GM12878 (cell line): ENCODE data around the gene C1orf198. TPM values are rescaled to one million over a fixed set of nuclear protein-coding genes. Genes with fewer than 3 reads are reported as not detected.
"Not testable (repeated sequence)": the region's sequence is repeated elsewhere in the genome, so short reads cannot be mapped to it uniquely, and the experiment has no call there.

Experiments used
- ATAC-seq: fragments of 200-7000 bp; cut with Tn5 transposase; 3 replicates; pipeline ENCODE4 v1.9.1; 2020; ENCODE audit warnings: mild to moderate bottlenecking, moderate library complexity
- BruUV-seq: library from RNA; stranded (reverse); fragments of 400-500 nt; replicated peaks from 2 replicates; lab custom pipeline; 2021; lab: Mats Ljungman, UMichigan
- CTCF ChIA-PET: fragments of 300-600 bp; sonication (Branson Sonifier 250); formaldehyde crosslinking; extraction: SDS; loops from one replicate; lab custom pipeline; 2021; ENCODE audit warnings: inconsistent platforms; lab: Yijun Ruan, JAX
- POLR2A ChIA-PET: fragments of 350-600 bp; formaldehyde crosslinking; extraction: SDS; loops from one replicate; lab custom pipeline; 2021; ENCODE audit warnings: inconsistent platforms; lab: Charles Lee
- RAD21 ChIA-PET: fragments of 300-600 bp; sonication (Branson Sonifier 250); formaldehyde crosslinking; loops from one replicate; lab custom pipeline; 2023; ENCODE audit warnings: antibody characterized with exemption; ENCODE audit not compliant: unreplicated experiment; lab: Charles Lee
- SMC1A ChIA-PET: fragments of 300-600 bp; sonication (Branson Sonifier 250); formaldehyde crosslinking; loops from one replicate; lab custom pipeline; 2023; ENCODE audit not compliant: unreplicated experiment, uncharacterized antibody; lab: Charles Lee
- DNase-seq: peaks from one replicate; pipeline ENCODE4 v3.0.0-alpha.2; 2011; ENCODE audit warnings: low read depth, low spot score
- FAIRE-seq: peaks from 3 replicates; lab custom pipeline; 2011; peaks lifted over from hg19 to GRCh38; lab: Jason Lieb, UNC
- H2AFZ ChIP-seq: 2 replicates; pipeline ENCODE4 v1.6.0; 2011; ENCODE audit warnings: low read depth, low read length, control low read depth; ENCODE audit not compliant: control insufficient read depth
- H3K27ac ChIP-seq: 2 replicates; pipeline ENCODE4 v1.5.1; 2011; ENCODE audit warnings: control low read depth; ENCODE audit not compliant: control insufficient read depth, insufficient read depth
- H3K27me3 ChIP-seq, 2 experiments: replicated peaks in 1 of 2; 2 replicates each; pipeline versions ENCODE4 v1.6.0 to v1.6.1; 2011; ENCODE audit warnings: low read length in 1 of 2; ENCODE audit not compliant: control insufficient read depth in 2 of 2, insufficient read depth in 2 of 2
- H3K36me3 ChIP-seq, 2 experiments: 2 replicates each; pipeline ENCODE4 v1.5.1; 2011; ENCODE audit warnings: low read length in 1 of 2; ENCODE audit not compliant: control insufficient read depth in 2 of 2, insufficient read depth in 2 of 2
- H3K4me1 ChIP-seq: 2 replicates; pipeline ENCODE4 v1.6.1; 2011; ENCODE audit warnings: mild to moderate bottlenecking, low read length, moderate library complexity, mixed read lengths; ENCODE audit not compliant: control insufficient read depth, insufficient read depth
- H3K4me2 ChIP-seq: 2 replicates; pipeline ENCODE4 v1.6.0; 2011; ENCODE audit warnings: control low read depth; ENCODE audit not compliant: control insufficient read depth, insufficient read depth
- H3K4me3 ChIP-seq: fragments of 200-600 bp; sonication (generic); 2 replicates; pipeline ENCODE4 v1.5.1; 2016
- H3K79me2 ChIP-seq: 2 replicates; pipeline ENCODE4 v1.6.0; 2011; ENCODE audit warnings: low read length; ENCODE audit not compliant: control insufficient read depth, insufficient read depth
- H3K9ac ChIP-seq: 2 replicates; pipeline ENCODE4 v1.8.0; 2011; ENCODE audit warnings: low read length, control low read depth, mixed read lengths; ENCODE audit not compliant: control insufficient read depth, insufficient read depth
- H3K9me3 ChIP-seq: replicated peaks from 3 replicates; pipeline ENCODE4 v1.5.1; 2011; ENCODE audit warnings: mild to moderate bottlenecking, low read length; ENCODE audit not compliant: control insufficient read depth, insufficient read depth
- H4K20me1 ChIP-seq: 2 replicates; pipeline ENCODE4 v1.6.0; 2011; ENCODE audit not compliant: control insufficient read depth, insufficient read depth
- HDAC2 ChIP-seq: fragments of 200-600 bp; sonication (generic); IDR thresholded peaks from 2 replicates; pipeline ENCODE4 v1.6.1; 2017
- JUNB ChIP-seq: IDR thresholded peaks from 2 replicates; pipeline ENCODE4 v1.6.1; 2016; ENCODE audit warnings: antibody characterized with exemption, mild to moderate bottlenecking
- LARP7 ChIP-seq: fragments of 450-650 bp; IDR thresholded peaks from 2 replicates; pipeline ENCODE4 v1.6.1; 2017; ENCODE audit warnings: mild to moderate bottlenecking
- NFIC ChIP-seq: IDR thresholded peaks from 2 replicates; pipeline ENCODE4 v1.6.1; 2012; ENCODE audit warnings: low read depth, mild to moderate bottlenecking, inconsistent platforms, low read length, moderate library complexity
- NFXL1 ChIP-seq: fragments of 450-650 bp; IDR thresholded peaks from 2 replicates; pipeline ENCODE4 v1.6.1; 2017; ENCODE audit warnings: antibody characterized with exemption, mild to moderate bottlenecking, borderline replicate concordance
- NRF1 ChIP-seq: conservative IDR thresholded peaks from 2 replicates; pipeline ENCODE4 v1.6.1; 2011; ENCODE audit warnings: mild to moderate bottlenecking, low read depth, low read length, improper control_type of control experiment
- SMAD5 ChIP-seq: IDR thresholded peaks from 2 replicates; pipeline ENCODE4 v1.6.1; 2016; ENCODE audit warnings: antibody characterized with exemption, low read depth
- SMC3 ChIP-seq: IDR thresholded peaks from 2 replicates; pipeline ENCODE4 v1.6.1; 2011; ENCODE audit warnings: low read length, improper control_type of control experiment, borderline replicate concordance
- TAF1 ChIP-seq: IDR thresholded peaks from 2 replicates; pipeline ENCODE4 v1.6.1; 2011; ENCODE audit warnings: mild to moderate bottlenecking, low read depth, low read length, borderline replicate concordance
- TCF7 ChIP-seq: IDR thresholded peaks from 2 replicates; pipeline ENCODE4 v1.6.1; 2014; ENCODE audit warnings: antibody characterized with exemption, borderline replicate concordance
- ZNF24 ChIP-seq: fragments of 450-650 bp; IDR thresholded peaks from 2 replicates; pipeline ENCODE4 v1.6.1; 2017; ENCODE audit warnings: antibody characterized with exemption, mild to moderate bottlenecking
- ZNF592 ChIP-seq: fragments of 450-650 bp; IDR thresholded peaks from 2 replicates; pipeline ENCODE4 v1.6.1; 2017; ENCODE audit warnings: mild to moderate bottlenecking, moderate library complexity
- WGBS: methylation state at CpG from one replicate; pipeline ENCODE4 v1.1.6; 2016; ENCODE audit warnings: low lambda C conversion rate; ENCODE audit not compliant: insufficient replicate concordance, insufficient coverage; ENCODE audit errors: missing lambda C conversion rate; 5-methylcytosine and 5-hydroxymethylcytosine counted together
- in situ Hi-C: fragments of 300-500 bp; cut with MboI; formaldehyde crosslinking; loops from 9 replicates; pipeline ENCODE4 v1.14.3; 2018; ENCODE audit warnings: mixed read lengths
- intact Hi-C: fragments of 100-400 bp; cut with micrococcal nuclease; formaldehyde crosslinking; loops from one replicate; pipeline ENCODE4 v1.14.2; 2022; ENCODE audit not compliant: unreplicated experiment
- polyA plus RNA-seq, 11 experiments: library from polyadenylated mRNA; depleted of rRNA in 4 of 11; unstranded in 6 of 11; stranded (reverse) in 5 of 11; fragments of >200 nt; fragmentation: Nextera tagmentation in 4 of 11; fragmentation: Illumina TruSeq in 1 of 11; extraction: Ambion mirVana in 4 of 11; extraction: Trizol in 1 of 11; gene quantifications; 1 replicate in 1 of 11; 2 replicates in 10 of 11; pipeline versions ENCODE4 v1.2.1 to v1.2.3, GENCODE V29; 2011 to 2016; ENCODE audit warnings: inconsistent platforms in 2 of 11, missing spikeins in 2 of 11, low read depth in 1 of 11
- total RNA-seq, 4 experiments: library from RNA; depleted of rRNA in 3 of 4; stranded (reverse); fragments of >200 nt in 3 of 4; fragmentation: Illumina TruSeq in 1 of 4; extraction: Trizol in 1 of 4; gene quantifications; 2 replicates each; pipeline versions ENCODE4 v1.2.1 to v1.2.3, GENCODE V29; 2013 to 2021
- TF ChIP-seq, protein P1 (sequence below): fragments of 450-650 bp; IDR thresholded peaks from 2 replicates; pipeline ENCODE4 v1.6.1; 2018; ENCODE audit warnings: mild to moderate bottlenecking, low read depth, moderate library complexity; ENCODE audit not compliant: partially characterized antibody

C1orf198 gene
- total and polyA plus RNA-seq, 10 of the 15 experiments (the other 5 are each of a cell fraction or from before 2014, with no cell fraction given) = 0.16 to 2.8 (median 1.1) TPM

- H3K9ac ChIP-seq, BruUV-seq, RAD21 ChIA-PET, intact Hi-C loops, DNase-seq, H3K4me1 ChIP-seq, in situ Hi-C loops, CTCF ChIA-PET, H3K27ac ChIP-seq, H3K4me3 ChIP-seq, H4K20me1 ChIP-seq, H3K27me3 ChIP-seq, ATAC-seq, SMC1A ChIA-PET, H3K36me3 ChIP-seq, H3K9me3 ChIP-seq, H2AFZ ChIP-seq, H3K4me2 ChIP-seq, FAIRE-seq, H3K79me2 ChIP-seq, POLR2A ChIA-PET: not testable (repeated sequence)
- 41% methylated on average over 7 of the region's 7 CpGs for WGBS
Measured at GRCh38 chr1:230845184-230845583, 23.1 kb downstream of the C1orf198 start.

DNA sequence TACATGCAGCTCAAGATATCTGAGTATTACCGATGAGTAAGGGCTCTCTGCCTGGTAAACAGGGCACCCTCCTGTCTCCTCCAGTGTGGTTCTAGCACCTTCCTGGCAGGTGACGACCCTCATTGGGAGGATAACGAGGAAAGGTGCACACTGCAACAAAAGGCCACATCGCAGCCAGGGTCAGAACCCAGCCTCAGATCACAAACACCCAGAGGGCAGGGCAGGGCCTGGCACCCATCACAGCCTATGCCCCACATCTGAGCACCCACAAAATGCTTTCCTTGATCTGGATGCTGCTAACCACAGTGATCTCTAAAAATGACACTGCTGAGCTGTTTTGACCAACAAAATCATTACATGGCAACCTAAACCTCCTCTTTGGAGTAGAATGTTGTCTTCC lies 23.8 kb downstream of the C1orf198 start:
- SMC1A ChIA-PET = no interaction called here
- Histone ChIP-seq H3K4me3 (no peak overlapping the region), H3K27me3 (no peaks in the 10 kb centered on the region), H3K4me1 (no peaks in the 10 kb centered on the region), H4K20me1 (no peaks in the 10 kb centered on the region), H2AFZ (no peak overlapping the region), H3K27ac (no peak overlapping the region), H3K79me2 (no peaks in the 10 kb centered on the region), H3K36me3 (no peaks in the 10 kb centered on the region), H3K9me3 (no peaks in the 10 kb centered on the region), H3K9ac (no peak overlapping the region), H3K4me2 (no peak overlapping the region)
- CTCF ChIA-PET = no interaction called here
- POLR2A ChIA-PET = no interaction called here
- RAD21 ChIA-PET = no interaction called here
- no peak for FAIRE-seq
- in situ Hi-C loops (no loop called here), intact Hi-C loops (no loop called here)
- WGBS = 56% methylated on average over 4 of the region's 4 CpGs
- no peak for ATAC-seq
- DNase-seq = no peak
- no TSS peak for BruUV-seq
- TF ChIP-seq LARP7 (no peak), SMAD5 (no peak), HDAC2 (no peak), NRF1 (no peak), TCF7 (no peak), ZNF24 (no peak), SMC3 (no peak), NFIC (no peak), TAF1 (no peak), NFXL1 (no peak), JUNB (no peak), ZNF592 (no peak)
- TF ChIP-seq, protein P1, sequence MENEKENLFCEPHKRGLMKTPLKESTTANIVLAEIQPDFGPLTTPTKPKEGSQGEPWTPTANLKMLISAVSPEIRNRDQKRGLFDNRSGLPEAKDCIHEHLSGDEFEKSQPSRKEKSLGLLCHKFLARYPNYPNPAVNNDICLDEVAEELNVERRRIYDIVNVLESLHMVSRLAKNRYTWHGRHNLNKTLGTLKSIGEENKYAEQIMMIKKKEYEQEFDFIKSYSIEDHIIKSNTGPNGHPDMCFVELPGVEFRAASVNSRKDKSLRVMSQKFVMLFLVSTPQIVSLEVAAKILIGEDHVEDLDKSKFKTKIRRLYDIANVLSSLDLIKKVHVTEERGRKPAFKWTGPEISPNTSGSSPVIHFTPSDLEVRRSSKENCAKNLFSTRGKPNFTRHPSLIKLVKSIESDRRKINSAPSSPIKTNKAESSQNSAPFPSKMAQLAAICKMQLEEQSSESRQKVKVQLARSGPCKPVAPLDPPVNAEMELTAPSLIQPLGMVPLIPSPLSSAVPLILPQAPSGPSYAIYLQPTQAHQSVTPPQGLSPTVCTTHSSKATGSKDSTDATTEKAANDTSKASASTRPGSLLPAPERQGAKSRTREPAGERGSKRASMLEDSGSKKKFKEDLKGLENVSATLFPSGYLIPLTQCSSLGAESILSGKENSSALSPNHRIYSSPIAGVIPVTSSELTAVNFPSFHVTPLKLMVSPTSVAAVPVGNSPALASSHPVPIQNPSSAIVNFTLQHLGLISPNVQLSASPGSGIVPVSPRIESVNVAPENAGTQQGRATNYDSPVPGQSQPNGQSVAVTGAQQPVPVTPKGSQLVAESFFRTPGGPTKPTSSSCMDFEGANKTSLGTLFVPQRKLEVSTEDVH = no peak
